Measurements from ENCODE around the gene BBS9. TPM values are rescaled to one million over a fixed set of nuclear protein-coding genes. Genes with fewer than 3 reads are reported as not detected.

BBS9 gene
- polyA plus RNA-seq, 1 donor from 2014 or later: 9.8 TPM

- Histone ChIP-seq H3K27me3 (ENCODE audit: insufficient read depth, low read depth, low read length) (no peaks in the 10 kb centered on the region), H3K9ac (ENCODE audit: low read length) (no peak overlapping the region), H3K4me2 (ENCODE audit: low read length) (no peak overlapping the region), H3K27ac (ENCODE audit: low read length) (no peak overlapping the region), H4K20me1 (ENCODE audit: insufficient read depth) (no peaks in the 10 kb centered on the region), H3K9me3 (ENCODE audit: low read length) (no peaks in the 10 kb centered on the region), H3F3A (ENCODE audit: insufficient read depth, low read length, poor library complexity, severe bottlenecking) (no peaks in the 10 kb centered on the region), H3K36me3 (ENCODE audit: insufficient read depth, low read length) (no peaks in the 10 kb centered on the region), H3K4me3 (ENCODE audit: low read length) (no peak overlapping the region), H3K79me2 (replicated peaks; ENCODE audit: insufficient read depth, low read length) (no peaks in the 10 kb centered on the region), H2AFZ (ENCODE audit: low read depth, low read length) (no peak overlapping the region), H3K9me2 (ENCODE audit: insufficient read depth, low read length) (no peaks in the 10 kb centered on the region)
- no peak for TF ChIP-seq TAF1 (IDR thresholded peaks at IDR 0.05; ENCODE audit: low read depth)
- no peak for TF ChIP-seq SMC3 (conservative IDR thresholded peaks at IDR 0.05; ENCODE audit: poor library complexity)
- no peak for TF ChIP-seq REST (IDR thresholded peaks at IDR 0.05; ENCODE audit: borderline replicate concordance)
- TF ChIP-seq MXI1 (conservative IDR thresholded peaks at IDR 0.05; ENCODE audit: poor library complexity, severe bottlenecking): no peak
- no peak for TF ChIP-seq POLR2AphosphoS5 (IDR thresholded peaks at IDR 0.05)
- TF ChIP-seq RAD21 (conservative IDR thresholded peaks at IDR 0.05): no peak
- TF ChIP-seq CTCF (IDR thresholded peaks at IDR 0.05; ENCODE audit: poor library complexity, severe bottlenecking): no peak
- no peak for TF ChIP-seq EZH2 (IDR thresholded peaks at IDR 0.05; ENCODE audit: borderline replicate concordance, insufficient read depth, low read length, poor library complexity, severe bottlenecking)
- no peak for TF ChIP-seq EP300 (conservative IDR thresholded peaks at IDR 0.05; ENCODE audit: poor library complexity, severe bottlenecking)
These were observed 296.0 kb downstream of the BBS9 start for GRCh38 chr7:33425395-33425794.

GRCh38 chr7:33425929-33426678 is 296.7 kb downstream of the BBS9 start:
- Histone ChIP-seq H2AFZ (ENCODE audit: low read depth, low read length) (no peak overlapping the region), H3K36me3 (ENCODE audit: insufficient read depth, low read length) (no peaks in the 10 kb centered on the region), H3K79me2 (replicated peaks; ENCODE audit: insufficient read depth, low read length) (no peaks in the 10 kb centered on the region), H3K9ac (ENCODE audit: low read length) (no peak overlapping the region), H3K4me3 (ENCODE audit: low read length) (no peak overlapping the region), H3K9me3 (ENCODE audit: low read length) (no peaks in the 10 kb centered on the region), H3K27ac (ENCODE audit: low read length) (no peak overlapping the region), H3F3A (ENCODE audit: insufficient read depth, low read length, poor library complexity, severe bottlenecking) (no peaks in the 10 kb centered on the region), H4K20me1 (ENCODE audit: insufficient read depth) (no peaks in the 10 kb centered on the region), H3K9me2 (ENCODE audit: insufficient read depth, low read length) (no peaks in the 10 kb centered on the region), H3K4me2 (ENCODE audit: low read length) (no peak overlapping the region), H3K27me3 (ENCODE audit: insufficient read depth, low read depth, low read length) (no peaks in the 10 kb centered on the region)
- peak; percentile 51 for TF ChIP-seq REST (IDR thresholded peaks at IDR 0.05; ENCODE audit: borderline replicate concordance)
- TF ChIP-seq SMC3 (conservative IDR thresholded peaks at IDR 0.05; ENCODE audit: poor library complexity): no peak
- no peak for TF ChIP-seq MXI1 (conservative IDR thresholded peaks at IDR 0.05; ENCODE audit: poor library complexity, severe bottlenecking)
- TF ChIP-seq RAD21 (conservative IDR thresholded peaks at IDR 0.05): no peak
- no peak for TF ChIP-seq TAF1 (IDR thresholded peaks at IDR 0.05; ENCODE audit: low read depth)

Measured in neural cell (in vitro differentiated cells).